Activated CD4-positive, CD25-positive, alpha-beta regulatory T cell treated with anti-CD3 and anti-CD28 coated beads, Interleukin-2, amount 50 U/mL, for 24 hours (primary cell): Measurements from ENCODE around the gene TMEM209.
A peak's percentile ranks its signal among the peaks of the same experiment; 100 is the strongest.
"Not testable (repeated sequence)": the region's sequence is repeated elsewhere in the genome, so short reads cannot be mapped to it uniquely, and the experiment has no call there.

Experiments used
- ATAC-seq, 2 donors: fragments of 150-1000 bp; cut with Tn5 transposase; one replicate each; pipeline ENCODE4 v1.10.0; 2021; ENCODE audit warnings: mild to moderate bottlenecking in 1 of 2, moderate library complexity in 1 of 2

TMEM209 gene

GRCh38 chr7:130205084-130205947, at the start of gene TMEM209:
Gene TMEM209, minus strand, starts transcription at chr7:130205406. Its CDS starts 31 bp downstream, at chr7:130205375.
- ATAC-seq = peak; percentile 96

- no peak for ATAC-seq
Measured at GRCh38 chr7:130254555-130254954, 49.3 kb upstream of the TMEM209 start.

- not testable (repeated sequence) for ATAC-seq
Measured at GRCh38 chr7:130249626-130250025, 44.4 kb upstream of the TMEM209 start.

- not testable (repeated sequence) for ATAC-seq
Measured at GRCh38 chr7:130248842-130249241, 43.6 kb upstream of the TMEM209 start.

GRCh38 chr7:130246491-130246890, 41.3 kb upstream of the TMEM209 start:
- ATAC-seq = not testable (repeated sequence)

- not testable (repeated sequence) for ATAC-seq
Measured at GRCh38 chr7:130243486-130243885, 38.3 kb upstream of the TMEM209 start.

GRCh38 chr7:130242198-130243014, 37.2 kb upstream of the TMEM209 start:
- ATAC-seq = peak; percentile 69 to 76

GRCh38 chr7:130240240-130240639, 35.0 kb upstream of the TMEM209 start:
- ATAC-seq = no peak

GRCh38 chr7:130236361-130236760, 31.2 kb upstream of the TMEM209 start:
- ATAC-seq = not testable (repeated sequence)

GRCh38 chr7:130234078-130234477, 28.9 kb upstream of the TMEM209 start:
- no peak for ATAC-seq

- no peak for ATAC-seq
Measured at GRCh38 chr7:130232209-130232608, 27.0 kb upstream of the TMEM209 start.

GRCh38 chr7:130231792-130232191, 26.6 kb upstream of the TMEM209 start:
- no peak for ATAC-seq

GRCh38 chr7:130229981-130230380, 24.8 kb upstream of the TMEM209 start:
- ATAC-seq = not testable (repeated sequence)

GRCh38 chr7:130228840-130229502, 23.8 kb upstream of the TMEM209 start:
- ATAC-seq = no peak

- ATAC-seq = no peak
Measured at GRCh38 chr7:130227883-130228575, 22.8 kb upstream of the TMEM209 start.

- no peak for ATAC-seq
Measured at GRCh38 chr7:130226333-130226732, 21.1 kb upstream of the TMEM209 start.

- ATAC-seq = not testable (repeated sequence)
Measured at GRCh38 chr7:130224923-130225322, 19.7 kb upstream of the TMEM209 start.

- peak in 1 of 2 donors; percentile 36 for ATAC-seq
Measured at GRCh38 chr7:130224210-130224609, 19.0 kb upstream of the TMEM209 start.

GRCh38 chr7:130223646-130224045, 18.4 kb upstream of the TMEM209 start:
- no peak for ATAC-seq

GRCh38 chr7:130221746-130222145, 16.5 kb upstream of the TMEM209 start:
- no peak for ATAC-seq

GRCh38 chr7:130219871-130220270, 14.7 kb upstream of the TMEM209 start:
- ATAC-seq = no peak
